Natural killer cell (primary cell): Measurements from ENCODE around the gene CAT. TPM values are rescaled to one million over a fixed set of nuclear protein-coding genes. Genes with fewer than 3 reads are reported as not detected.

Experiments used
- ATAC-seq, 3 donors: fragments of 150-1000 bp in 2 of 3; fragments of 200-7000 bp in 1 of 3; cut with Tn5 transposase; 1 replicate in 1 of 3; 2 replicates in 2 of 3; pipeline ENCODE4 v1.10.0; 2021; ENCODE audit warnings: mild to moderate bottlenecking in 2 of 3, moderate library complexity in 2 of 3
- DNase-seq, 2 donors: peaks; one replicate each; pipeline versions ENCODE4 v3.0.0 to v3.0.0-alpha.2; 2013 to 2021; ENCODE audit warnings: mixed read lengths in 1 of 2
- H3K27ac ChIP-seq: one replicate; pipeline ENCODE4 v1.5.1; 2013; ENCODE audit warnings: mild to moderate bottlenecking, low read length
- H3K27me3 ChIP-seq: one replicate; pipeline ENCODE4 v1.6.1; 2013; ENCODE audit warnings: low read length; ENCODE audit not compliant: control insufficient read depth, insufficient read depth
- H3K36me3 ChIP-seq: one replicate; pipeline ENCODE4 v1.6.1; 2013; ENCODE audit warnings: low read length; ENCODE audit not compliant: control insufficient read depth, insufficient read depth
- H3K4me1 ChIP-seq: one replicate; pipeline ENCODE4 v1.6.1; 2013; ENCODE audit warnings: low read length; ENCODE audit not compliant: control insufficient read depth, insufficient read depth
- H3K4me3 ChIP-seq: one replicate; pipeline ENCODE4 v1.5.1; 2013; ENCODE audit warnings: low read length
- H3K9me3 ChIP-seq: one replicate; pipeline ENCODE4 v1.6.1; 2013; ENCODE audit warnings: low read length; ENCODE audit not compliant: control insufficient read depth, insufficient read depth
- H3K27ac Mint-ChIP-seq, 2 donors: one replicate each; pipeline ENCODE4 v1.8.0; 2022; ENCODE audit warnings: mild to moderate bottlenecking in 2 of 2, mixed read lengths in 2 of 2, moderate library complexity in 1 of 2
- H3K27me3 Mint-ChIP-seq, 2 donors: one replicate each; pipeline ENCODE4 v1.8.0; 2022; ENCODE audit warnings: low read depth in 2 of 2, mixed read lengths in 2 of 2
- H3K36me3 Mint-ChIP-seq: one replicate; pipeline ENCODE4 v1.8.0; 2022; ENCODE audit warnings: mixed read lengths
- H3K4me1 Mint-ChIP-seq, 2 donors: one replicate each; pipeline ENCODE4 v1.8.0; 2022; ENCODE audit warnings: mixed read lengths in 2 of 2
- H3K4me3 Mint-ChIP-seq: one replicate; pipeline ENCODE4 v1.8.0; 2022; ENCODE audit warnings: mild to moderate bottlenecking, moderate library complexity, mixed read lengths
- H3K9me3 Mint-ChIP-seq, 2 donors: one replicate each; pipeline ENCODE4 v1.8.0; 2022; ENCODE audit warnings: mixed read lengths in 2 of 2
- CTCF ChIP-seq: fragments of 200-600 bp; IDR thresholded peaks from one replicate; pipeline ENCODE4 v1.8.0; 2022; ENCODE audit warnings: antibody characterized with exemption
- WGBS: methylation state at CpG from one replicate; pipeline ENCODE4 v1.1.7; 2013; ENCODE audit warnings: missing lambda C conversion rate; ENCODE audit not compliant: insufficient coverage; 5-methylcytosine and 5-hydroxymethylcytosine counted together
- intact Hi-C: fragments of 100-400 bp; cut with micrococcal nuclease; formaldehyde crosslinking; loops from one replicate; pipeline ENCODE4 v1.14.2; 2022
- total RNA-seq, 4 donors: library from RNA; stranded (reverse); fragments of 120-200 nt in 1 of 4; gene quantifications; one replicate each; pipeline versions ENCODE4 v1.2.3 to v1.2.4, GENCODE V29; 2013 to 2022

CAT gene
- total RNA-seq, 3 donors from 2014 or later (not counting 1 experiment from before 2014, with no cell fraction given) = 31.0 to 43.9 (median 36.3) TPM

DNA sequence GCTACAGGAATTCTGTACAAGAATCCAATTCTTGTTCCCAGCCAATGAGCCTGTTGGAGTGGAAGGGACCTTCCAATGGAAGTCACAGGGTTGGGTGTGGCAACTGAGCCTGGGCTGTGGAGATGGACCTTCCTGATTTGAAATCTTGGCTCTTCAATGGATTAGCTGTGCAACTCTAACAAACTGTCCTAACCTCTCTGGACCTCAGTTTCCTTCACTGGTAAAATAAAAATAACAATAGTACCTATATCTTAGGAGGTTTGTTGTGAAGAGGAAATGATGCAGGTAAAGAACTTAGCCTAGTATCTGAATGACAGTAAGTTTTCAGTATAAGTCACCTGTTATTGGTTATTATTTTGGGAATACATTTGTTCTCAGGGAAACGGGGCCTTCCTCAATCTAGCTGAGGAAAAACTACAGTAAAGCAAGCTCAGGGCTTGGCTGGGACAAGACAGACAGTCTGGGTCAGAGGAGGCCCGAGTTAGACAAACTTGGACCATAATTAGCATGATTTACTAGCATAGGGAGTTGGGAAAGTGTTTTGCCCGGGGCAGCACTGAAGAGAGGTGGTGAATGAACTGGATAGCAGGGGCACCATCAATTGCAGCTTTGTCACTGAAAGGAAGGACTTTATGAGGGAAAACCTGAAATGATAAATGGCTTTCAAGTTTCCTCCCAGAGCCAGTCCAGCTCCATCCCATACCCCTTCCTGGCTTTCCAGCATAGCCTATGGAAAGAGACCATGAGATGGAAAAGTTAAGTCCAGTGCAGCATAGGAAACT is 61.2 kb downstream of the CAT start:
- Mint-ChIP-seq H3K4me1 (no peaks in the 10 kb centered on the region), H3K36me3 (no peaks in the 10 kb centered on the region), H3K4me3 (no peak overlapping the region), H3K27me3 (peaks cover 3 to 4% of the 10 kb centered on the region in 2 donors), H3K9me3 (no peaks in the 10 kb centered on the region), H3K27ac (no peak overlapping the region)
- intact Hi-C loops = no loop called here
- no peaks in the 10 kb centered on the region for H3K36me3 ChIP-seq
- no peak overlapping the region for H3K27ac ChIP-seq
- no peak overlapping the region for H3K4me3 ChIP-seq
- no peak for DNase-seq
- 75% methylated on average over 3 of the region's 3 CpGs for WGBS
- no peaks in the 10 kb centered on the region for H3K9me3 ChIP-seq
- H3K4me1 ChIP-seq = peaks cover 3% of the 10 kb centered on the region
- no peaks in the 10 kb centered on the region for H3K27me3 ChIP-seq
- no peak for ATAC-seq
- TF ChIP-seq CTCF = no peak

DNA sequence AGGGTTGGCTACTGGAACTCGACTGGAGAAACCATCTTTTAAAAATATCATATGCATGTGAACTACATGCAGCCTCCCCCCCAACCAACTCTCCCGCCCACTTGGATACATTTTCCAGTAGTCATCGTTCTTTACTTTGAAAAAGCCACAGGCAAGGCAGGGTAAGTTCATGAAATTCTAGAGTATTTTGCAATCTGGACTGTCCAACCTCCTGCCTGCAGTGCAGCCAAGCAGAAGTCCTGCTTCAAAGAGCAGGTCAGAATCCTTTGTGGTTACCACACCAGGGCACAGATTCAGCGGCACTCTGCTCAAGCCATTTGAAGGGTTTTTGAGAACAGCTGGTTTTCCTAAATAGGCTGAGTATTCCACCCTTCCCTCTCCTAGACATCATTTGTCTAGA is 62.8 kb downstream of the CAT start:
- H3K4me3 Mint-ChIP-seq = no peak overlapping the region
- no peaks in the 10 kb centered on the region for H3K36me3 ChIP-seq
- H3K9me3 ChIP-seq = no peaks in the 10 kb centered on the region
- no peak overlapping the region for H3K4me3 ChIP-seq
- no peaks in the 10 kb centered on the region for H3K4me1 Mint-ChIP-seq
- peaks cover 3% of the 10 kb centered on the region for H3K4me1 ChIP-seq
- H3K27ac Mint-ChIP-seq = no peak overlapping the region
- H3K27me3 Mint-ChIP-seq = peaks cover 0 to 2% of the 10 kb centered on the region in 2 donors
- no peak for TF ChIP-seq CTCF
- no peaks in the 10 kb centered on the region for H3K27me3 ChIP-seq
- WGBS = 56% methylated on average over 4 of the region's 4 CpGs
- no peaks in the 10 kb centered on the region for H3K9me3 Mint-ChIP-seq
- H3K27ac ChIP-seq = no peak overlapping the region
- ATAC-seq = no peak
- H3K36me3 Mint-ChIP-seq = no peaks in the 10 kb centered on the region
- intact Hi-C loops = no loop called here
- DNase-seq = no peak

DNA sequence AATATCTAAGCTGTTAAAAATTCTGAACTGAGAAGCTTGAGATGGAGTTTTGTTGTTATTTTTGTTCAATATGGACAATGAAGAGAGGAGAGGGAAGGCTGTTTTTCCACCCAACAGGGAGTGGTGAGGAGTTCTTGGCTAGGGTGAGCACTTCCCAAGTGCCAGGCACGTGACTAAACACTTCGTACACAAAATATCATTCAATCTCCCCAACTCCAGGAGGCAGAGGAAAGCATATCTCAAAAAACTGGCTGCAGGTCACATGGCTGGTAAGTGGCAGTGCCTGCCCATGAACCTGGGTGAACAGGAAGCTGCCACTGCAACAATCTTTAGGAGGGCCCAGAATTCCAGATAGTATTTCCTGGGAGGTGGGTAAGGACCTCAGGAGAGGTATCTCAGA is 63.2 kb downstream of the CAT start:
- intact Hi-C loops = no loop called here
- WGBS = 10% methylated on average over 2 of the region's 2 CpGs
- Histone ChIP-seq H3K9me3 (no peaks in the 10 kb centered on the region), H3K27ac (no peak overlapping the region), H3K4me3 (no peak overlapping the region), H3K4me1 (peaks cover 3% of the 10 kb centered on the region), H3K27me3 (no peaks in the 10 kb centered on the region), H3K36me3 (no peaks in the 10 kb centered on the region)
- Mint-ChIP-seq H3K4me1 (no peaks in the 10 kb centered on the region), H3K36me3 (no peaks in the 10 kb centered on the region), H3K9me3 (no peaks in the 10 kb centered on the region), H3K4me3 (no peak overlapping the region), H3K27me3 (peaks cover 0 to 2% of the 10 kb centered on the region in 2 donors), H3K27ac (no peak overlapping the region)
- no peak for ATAC-seq
- no peak for TF ChIP-seq CTCF
- no peak for DNase-seq

DNA sequence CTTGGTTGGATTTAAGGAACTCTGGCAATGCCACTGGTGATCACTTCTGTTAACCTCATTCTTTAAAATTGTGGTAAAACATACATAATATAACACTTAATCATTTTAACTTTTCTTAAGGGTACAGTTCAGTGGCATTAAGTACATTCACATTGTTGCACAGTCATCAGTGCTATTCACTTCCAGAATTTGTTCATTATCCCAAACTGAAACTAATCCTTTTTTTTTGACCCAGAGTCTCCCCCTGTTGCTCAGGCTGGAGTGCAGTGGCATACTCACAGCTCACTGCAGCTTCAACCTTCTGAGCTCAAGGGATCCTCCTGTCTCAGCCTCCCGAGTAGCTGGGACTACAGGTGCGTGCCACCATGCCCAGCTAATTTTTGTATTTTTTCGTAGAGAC is 64.2 kb downstream of the CAT start:
- Mint-ChIP-seq H3K4me3 (no peak overlapping the region), H3K27me3 (peaks cover 0 to 2% of the 10 kb centered on the region in 2 donors), H3K4me1 (no peaks in the 10 kb centered on the region), H3K9me3 (no peaks in the 10 kb centered on the region), H3K36me3 (no peaks in the 10 kb centered on the region), H3K27ac (no peak overlapping the region)
- ATAC-seq (no peak), DNase-seq (no peak)
- 94% methylated on average over 3 of the region's 3 CpGs for WGBS
- no peak overlapping the region for H3K4me3 ChIP-seq
- no peaks in the 10 kb centered on the region for H3K36me3 ChIP-seq
- TF ChIP-seq CTCF = no peak
- H3K27ac ChIP-seq = no peak overlapping the region
- H3K27me3 ChIP-seq = no peaks in the 10 kb centered on the region
- intact Hi-C loops = no loop called here
- peaks cover 3% of the 10 kb centered on the region for H3K4me1 ChIP-seq
- no peaks in the 10 kb centered on the region for H3K9me3 ChIP-seq
